GM15510 (cell line): ENCODE results near the gene DSCAML1.

ENCODE experiments used
- POLR2A ChIP-seq: IDR thresholded peaks from 3 replicates; pipeline ENCODE4 v1.6.1; 2011; ENCODE audit warnings: borderline replicate concordance; ENCODE audit not compliant: insufficient read length; ENCODE audit errors: extremely low read depth

Gene DSCAML1

DNA sequence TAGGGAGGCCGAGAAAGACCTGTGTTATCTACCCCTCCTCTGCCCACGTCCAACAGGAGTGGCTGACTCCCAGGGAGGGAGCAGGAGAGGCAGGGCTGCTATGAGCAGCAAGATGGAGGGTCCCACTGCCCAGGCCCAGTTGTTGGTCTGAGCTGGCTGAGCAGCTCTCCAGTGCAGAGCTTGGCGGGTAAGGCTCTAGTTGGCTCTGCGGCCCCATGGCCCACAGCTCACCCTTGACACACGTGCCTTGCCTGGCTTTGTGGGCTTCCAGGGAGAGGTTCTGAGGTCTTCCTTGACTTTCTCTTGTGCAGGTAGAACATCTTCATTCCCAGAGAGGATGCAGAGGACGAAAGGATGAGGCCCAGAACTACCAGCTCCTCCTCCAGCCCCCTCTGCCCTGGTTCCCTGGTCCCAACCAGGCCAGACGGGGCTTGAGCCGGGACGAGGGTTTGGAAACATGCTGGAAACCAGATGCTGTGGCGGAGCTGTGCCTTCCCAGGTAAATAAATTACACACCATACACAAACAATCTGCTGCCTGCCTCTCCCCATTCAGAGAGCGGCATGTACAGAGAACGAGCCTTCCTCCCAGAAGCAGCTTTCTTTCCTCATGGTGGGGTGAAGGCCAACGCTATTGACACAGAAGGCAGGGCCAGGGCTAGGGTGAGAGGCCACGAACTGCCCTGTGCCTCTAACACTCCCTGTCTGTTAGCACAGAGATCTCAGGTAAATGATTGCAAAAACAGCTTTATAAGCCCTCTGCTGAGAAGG lies 48.1 kb downstream of the DSCAML1 start:
- no peak for TF ChIP-seq POLR2A

DNA sequence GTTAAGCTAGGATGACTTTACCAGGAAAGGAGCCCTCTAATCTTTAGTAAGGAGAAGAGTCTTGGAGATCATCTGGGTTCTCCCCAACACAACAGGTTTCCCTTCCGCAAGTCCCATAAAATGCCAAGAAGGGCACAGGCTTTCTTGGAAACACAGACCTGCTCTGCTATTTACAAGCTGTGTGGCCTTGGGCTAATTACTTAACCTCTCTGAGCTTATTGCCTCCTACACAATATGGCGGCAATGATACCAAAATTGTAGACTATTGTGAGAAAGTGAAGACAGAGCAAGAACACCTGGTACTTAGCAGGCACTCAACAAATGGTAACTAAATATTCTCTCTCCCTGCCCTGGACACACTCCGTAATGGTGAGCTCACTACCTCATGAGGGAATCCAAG lies 49.1 kb downstream of the DSCAML1 start:
- TF ChIP-seq POLR2A: no peak

GRCh38 chr11:117745346-117745745 lies 51.7 kb downstream of the DSCAML1 start:
- no peak for TF ChIP-seq POLR2A

- TF ChIP-seq POLR2A: no peak
These were observed 52.4 kb downstream of the DSCAML1 start for GRCh38 chr11:117744471-117745150.

DNA sequence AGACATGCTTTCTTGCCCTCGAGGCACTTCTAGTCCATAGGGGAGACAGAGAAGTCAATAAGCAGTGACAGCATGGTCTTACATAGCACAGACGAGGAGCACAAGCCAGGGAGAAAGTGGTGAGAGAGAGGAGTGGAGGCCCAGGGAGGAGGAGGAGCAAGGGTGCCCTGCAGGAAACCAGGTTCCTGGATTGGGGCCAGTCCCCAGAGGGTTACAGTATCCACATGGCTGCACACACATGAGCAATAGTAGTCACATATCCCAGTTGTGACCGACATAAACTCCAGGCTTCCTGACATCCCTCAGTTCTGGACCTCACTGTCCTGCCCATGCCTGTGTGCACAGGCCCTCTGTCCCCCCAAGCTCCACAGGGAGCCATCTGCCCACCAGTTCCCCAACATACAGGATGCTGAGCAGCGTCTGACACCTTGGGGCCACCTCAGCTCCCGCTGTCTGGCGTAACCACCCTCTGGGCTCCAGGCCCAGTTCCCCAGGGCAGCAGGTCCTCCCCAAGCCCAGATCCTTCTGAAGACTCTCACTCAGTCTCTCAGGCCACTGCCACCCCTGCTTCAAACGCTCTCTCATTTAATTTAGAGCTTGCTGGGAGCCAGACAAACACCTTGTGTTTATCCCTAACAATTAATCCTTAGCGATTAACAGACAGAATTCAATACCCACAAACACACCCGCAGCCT lies 53.7 kb downstream of the DSCAML1 start:
- no peak for TF ChIP-seq POLR2A

- TF ChIP-seq POLR2A: no peak
These were observed 58.6 kb downstream of the DSCAML1 start for GRCh38 chr11:117738246-117738957.

DNA sequence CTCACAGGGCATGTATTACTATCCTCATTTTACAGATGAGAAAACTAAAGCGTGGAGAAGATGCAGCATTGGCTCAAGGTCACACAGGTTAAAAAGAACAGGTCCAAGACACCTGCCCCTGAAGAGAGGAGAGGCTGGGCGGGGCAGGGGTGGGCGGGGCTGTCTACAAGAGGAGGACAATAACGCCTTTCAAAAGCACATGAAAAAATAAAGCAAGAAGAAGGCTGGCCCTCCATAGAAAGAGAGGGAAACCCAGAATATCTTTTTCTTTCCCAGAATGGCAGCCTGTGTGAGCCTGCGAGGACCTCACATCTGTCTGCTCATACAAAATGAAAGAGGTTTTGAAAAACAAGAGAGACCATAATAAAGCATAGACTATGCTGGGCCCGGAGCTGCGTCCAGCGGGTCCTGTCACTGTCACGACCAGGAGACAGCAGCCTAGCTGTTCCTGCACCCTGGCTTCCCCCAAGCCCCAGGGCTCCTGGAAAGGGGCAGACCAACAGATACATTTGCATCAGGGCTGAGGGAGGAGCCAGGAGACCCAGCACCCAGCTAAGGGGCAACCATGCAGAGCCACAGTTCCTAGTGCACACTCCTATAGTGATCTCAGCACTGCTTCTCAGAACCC lies 61.6 kb downstream of the DSCAML1 start:
- no peak for TF ChIP-seq POLR2A

- no peak for TF ChIP-seq POLR2A
These were observed 62.4 kb downstream of the DSCAML1 start for GRCh38 chr11:117734601-117735024.

- no peak for TF ChIP-seq POLR2A
These were observed 63.7 kb downstream of the DSCAML1 start for GRCh38 chr11:117733316-117733715.

GRCh38 chr11:117731722-117732290 lies 65.2 kb downstream of the DSCAML1 start:
- no peak for TF ChIP-seq POLR2A

GRCh38 chr11:117730208-117730800 lies 66.7 kb downstream of the DSCAML1 start:
- no peak for TF ChIP-seq POLR2A

- no peak for TF ChIP-seq POLR2A
These were observed 71.8 kb downstream of the DSCAML1 start for GRCh38 chr11:117725048-117725734.

GRCh38 chr11:117724621-117725020 lies 72.4 kb downstream of the DSCAML1 start:
- no peak for TF ChIP-seq POLR2A
